BLaER1 (cell line): ENCODE measurements around the gene AGTRAP.

ENCODE experiments used
- H3K27ac ChIP-seq: shearing (Covaris generic); formaldehyde crosslinking; 2 replicates; pipeline ENCODE4 v1.8.1; 2022
- H3K27me3 ChIP-seq: shearing (Covaris generic); formaldehyde crosslinking; 2 replicates; pipeline ENCODE4 v1.8.1; 2022
- H3K36me3 ChIP-seq: shearing (Covaris generic); formaldehyde crosslinking; 2 replicates; pipeline ENCODE4 v1.8.1; 2022
- H3K4me1 ChIP-seq: shearing (Covaris generic); formaldehyde crosslinking; 2 replicates; pipeline ENCODE4 v1.8.1; 2022
- H3K4me2 ChIP-seq: shearing (Covaris generic); formaldehyde crosslinking; 2 replicates; pipeline ENCODE4 v1.8.1; 2022
- H3K4me3 ChIP-seq: shearing (Covaris generic); formaldehyde crosslinking; 2 replicates; pipeline ENCODE4 v1.8.1; 2022
- H3K9ac ChIP-seq: shearing (Covaris generic); formaldehyde crosslinking; 2 replicates; pipeline ENCODE4 v1.8.1; 2022
- H3K9me3 ChIP-seq: shearing (Covaris generic); formaldehyde crosslinking; 2 replicates; pipeline ENCODE4 v1.8.1; 2022
- H4K20me1 ChIP-seq: shearing (Covaris generic); formaldehyde crosslinking; 2 replicates; pipeline ENCODE4 v1.8.1; 2022
- Cebpa-rat ChIP-seq: shearing (Covaris generic); IDR thresholded peaks from 2 replicates; pipeline ENCODE4 v1.8.1; 2022

AGTRAP gene

DNA sequence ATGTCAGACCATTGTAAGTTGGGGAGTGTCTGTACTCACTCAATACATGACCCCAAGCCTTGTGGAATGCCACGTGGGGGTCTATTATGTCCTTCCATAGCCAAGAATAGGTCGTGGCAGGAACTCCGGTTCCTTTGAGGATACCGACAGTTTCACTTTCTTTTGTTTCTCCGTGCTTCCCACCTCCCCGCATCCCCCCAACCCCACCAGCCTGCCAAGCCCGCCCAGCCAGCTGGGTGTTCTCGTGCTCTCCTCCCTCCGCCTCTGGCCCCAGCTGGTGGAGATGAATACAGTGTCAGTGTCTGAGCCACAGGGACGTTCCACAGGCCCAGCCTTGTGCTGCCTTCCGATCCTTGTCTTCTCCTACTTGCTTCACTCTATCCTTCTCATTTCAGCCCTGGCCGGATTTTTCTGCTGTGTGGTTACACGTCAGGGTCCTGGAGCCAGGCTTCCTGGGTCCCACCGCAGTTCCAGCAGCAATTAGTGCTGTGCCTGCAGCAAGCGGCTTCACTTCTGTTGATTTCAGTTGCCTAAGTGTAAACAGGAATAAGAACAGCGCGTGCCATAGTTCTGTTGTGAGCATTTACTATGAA, 4.1 kb upstream of the AGTRAP start:
- Histone ChIP-seq H3K4me2 (peak overlapping the region; percentile 79), H3K27me3 (no peaks in the 10 kb centered on the region), H3K4me1 (peaks cover 64% of the 10 kb centered on the region), H4K20me1 (peaks cover 55% of the 10 kb centered on the region), H3K9me3 (no peaks in the 10 kb centered on the region), H3K36me3 (peaks cover 6% of the 10 kb centered on the region), H3K4me3 (no peak overlapping the region), H3K9ac (no peak overlapping the region), H3K27ac (no peak overlapping the region)
- no peak for TF ChIP-seq Cebpa-rat

DNA sequence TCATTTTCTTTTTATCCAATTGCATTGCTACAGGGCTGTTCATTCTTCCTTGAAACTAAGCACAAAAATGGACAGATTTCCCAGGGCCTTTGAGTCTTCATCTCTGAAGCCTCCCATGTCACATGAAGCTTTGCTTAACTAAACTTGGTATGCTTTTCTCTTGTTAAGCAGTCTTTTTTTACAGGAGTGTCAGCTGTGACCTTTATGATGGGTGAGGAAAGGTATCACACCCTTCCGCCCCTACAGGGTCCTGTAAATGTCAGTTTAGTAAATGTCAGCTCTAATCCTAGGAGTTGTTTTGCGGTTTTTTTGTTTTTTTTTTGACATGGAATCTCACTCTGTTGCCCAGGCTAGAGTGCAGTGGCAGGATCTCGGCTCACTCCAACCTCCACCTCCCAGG, 2.6 kb upstream of the AGTRAP start:
- H3K9ac ChIP-seq, result no peak overlapping the region
- no peak for TF ChIP-seq Cebpa-rat
- peaks cover 74% of the 10 kb centered on the region for H3K4me1 ChIP-seq

DNA sequence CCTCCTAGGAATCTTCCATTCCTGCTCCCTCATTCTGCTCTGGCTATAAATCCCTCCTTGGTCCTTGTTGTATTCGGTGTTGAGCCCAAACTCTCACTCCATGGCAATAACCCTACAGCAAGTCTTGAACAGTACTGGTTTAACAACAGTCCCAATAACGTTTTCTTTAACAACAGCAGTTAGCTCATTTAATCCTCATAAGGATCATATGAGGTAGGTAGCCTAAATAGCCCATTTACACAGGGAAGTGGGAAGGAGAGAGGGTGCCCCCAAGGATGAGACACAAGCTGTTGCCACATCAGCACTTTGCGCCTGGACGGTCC, 444 bp upstream of the AGTRAP start:
- H3K27me3 ChIP-seq, result peaks cover 4% of the 10 kb centered on the region; the same call in 1 of the 2 replicates
- no peak overlapping the region for H3K9ac ChIP-seq
- TF ChIP-seq Cebpa-rat, result no peak
- H3K4me3 ChIP-seq, result peak overlapping the region; percentile 95; the same call in 1 of the 2 replicates
- H4K20me1 ChIP-seq, result peaks cover 58% of the 10 kb centered on the region
- no peak overlapping the region for H3K27ac ChIP-seq
- peak overlapping the region; percentile 100 for H3K4me2 ChIP-seq
- no peaks in the 10 kb centered on the region for H3K36me3 ChIP-seq
- H3K4me1 ChIP-seq, result peaks cover 74% of the 10 kb centered on the region
- H3K9me3 ChIP-seq, result no peaks in the 10 kb centered on the region

More for the DNA sequence above, 2.6 kb upstream of the AGTRAP start:
- H4K20me1 ChIP-seq, result peaks cover 56% of the 10 kb centered on the region
- H3K27ac ChIP-seq, result no peak overlapping the region
- no peak overlapping the region for H3K4me3 ChIP-seq
- H3K27me3 ChIP-seq, result no peaks in the 10 kb centered on the region
- H3K4me2 ChIP-seq, result no peak overlapping the region
- H3K9me3 ChIP-seq, result no peaks in the 10 kb centered on the region
- H3K36me3 ChIP-seq, result no peaks in the 10 kb centered on the region

DNA sequence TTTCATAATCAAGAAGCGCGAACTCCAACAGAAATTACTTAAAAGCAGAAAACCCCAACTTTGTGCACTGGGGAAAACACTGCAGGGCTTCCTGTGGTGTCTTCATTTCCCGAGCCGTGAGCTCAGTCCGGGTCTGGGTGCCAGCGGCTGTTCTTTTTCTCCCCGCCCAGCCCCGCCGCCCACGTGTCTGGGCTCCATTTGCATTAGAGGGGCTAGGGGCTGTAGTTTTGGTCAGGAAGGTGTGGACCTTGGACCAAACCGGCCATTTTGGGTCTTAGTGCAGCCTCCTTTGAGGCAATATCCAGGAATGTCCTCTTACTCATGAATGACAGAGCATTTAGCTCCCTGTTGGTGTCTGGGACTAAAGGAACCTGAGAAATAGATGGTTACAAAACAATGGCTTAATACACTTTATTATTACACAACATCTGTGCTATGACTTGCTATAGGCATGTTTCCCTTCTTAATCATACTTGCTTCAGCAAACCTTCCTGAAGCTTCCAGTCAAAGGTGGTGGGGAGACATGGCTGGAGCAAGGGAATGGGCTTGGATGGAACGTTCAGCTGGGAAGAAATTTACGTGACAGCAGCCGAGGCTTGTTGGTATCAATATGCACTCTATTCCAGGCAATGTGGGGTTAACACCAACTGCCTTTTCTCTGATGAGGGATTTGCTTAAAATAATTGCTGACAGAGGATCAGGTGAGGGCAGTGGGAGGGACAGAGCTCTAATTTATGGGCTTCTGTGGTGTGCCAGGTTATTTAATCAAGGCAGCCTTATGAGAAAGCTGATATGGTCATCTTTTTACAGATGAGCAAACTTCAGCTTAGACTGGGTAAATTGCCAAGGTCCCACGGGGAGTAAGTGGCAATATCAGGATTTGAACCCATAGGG, 1.1 kb downstream of the AGTRAP start:
- peak overlapping the region; percentile 76 for H3K27ac ChIP-seq
- H4K20me1 ChIP-seq, result peaks cover 61% of the 10 kb centered on the region
- peaks cover 4% of the 10 kb centered on the region; the same call in 1 of the 2 replicates for H3K27me3 ChIP-seq
- no peaks in the 10 kb centered on the region for H3K36me3 ChIP-seq
- peak overlapping the region; percentile 77 for H3K9ac ChIP-seq
- H3K4me2 ChIP-seq, result peak overlapping the region; percentile 100
- peaks cover 74% of the 10 kb centered on the region for H3K4me1 ChIP-seq
- no peaks in the 10 kb centered on the region for H3K9me3 ChIP-seq
- H3K4me3 ChIP-seq, result peak overlapping the region; percentile 95
- TF ChIP-seq Cebpa-rat, result 0 out of 2 replicates have a peak, but pooled peaks have one; percentile 7

DNA sequence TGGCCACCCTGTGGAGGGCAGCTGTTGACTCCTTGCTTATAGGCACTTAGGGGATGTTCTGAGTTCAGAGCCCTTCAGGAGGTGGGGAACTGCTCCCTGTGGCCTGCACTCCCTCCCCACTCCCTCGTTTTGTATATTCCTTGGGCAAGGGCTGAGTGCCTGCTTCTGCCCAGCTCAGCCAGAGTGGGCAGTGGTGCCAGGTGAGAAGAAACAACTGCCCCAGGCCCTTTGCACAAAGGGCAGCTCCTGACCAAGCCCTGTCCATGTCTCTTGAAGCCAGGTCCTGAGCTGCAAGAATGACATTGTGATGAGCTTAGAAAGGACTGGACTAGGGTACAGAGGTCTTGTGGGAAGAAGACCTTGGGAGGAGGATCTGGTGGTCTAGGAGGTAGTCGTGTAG, 2.2 kb downstream of the AGTRAP start:
- no peak overlapping the region for H3K27ac ChIP-seq
- H3K9ac ChIP-seq, result no peak overlapping the region
- H3K4me1 ChIP-seq, result peaks cover 74% of the 10 kb centered on the region
- no peaks in the 10 kb centered on the region for H3K36me3 ChIP-seq
- H3K9me3 ChIP-seq, result no peaks in the 10 kb centered on the region
- H3K4me2 ChIP-seq, result peak overlapping the region; percentile 100
- peaks cover 62% of the 10 kb centered on the region for H4K20me1 ChIP-seq
- no peak overlapping the region for H3K4me3 ChIP-seq
- peaks cover 4% of the 10 kb centered on the region; the same call in 1 of the 2 replicates for H3K27me3 ChIP-seq
- no peak for TF ChIP-seq Cebpa-rat

DNA sequence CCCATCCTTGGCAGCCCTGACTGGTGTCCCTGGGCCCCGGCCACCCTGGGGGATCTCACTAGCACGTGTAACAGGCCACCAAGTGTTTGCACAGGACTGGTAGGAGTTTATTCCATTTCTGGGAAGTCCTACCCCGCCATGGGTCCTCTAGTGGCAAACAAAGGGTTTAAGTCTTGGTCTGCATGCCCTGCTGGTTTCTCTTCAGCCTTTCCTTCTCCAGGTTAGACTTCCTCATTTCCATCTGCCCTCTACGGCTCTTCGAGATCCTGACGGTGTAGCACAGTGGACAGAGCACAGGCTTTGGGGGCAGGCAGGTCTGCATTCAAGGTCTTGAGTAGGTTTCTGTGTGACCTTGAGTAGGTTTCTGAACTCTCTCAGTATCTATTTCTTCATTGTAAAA, 2.8 kb downstream of the AGTRAP start:
- peaks cover 4% of the 10 kb centered on the region; the same call in 1 of the 2 replicates for H3K27me3 ChIP-seq
- TF ChIP-seq Cebpa-rat, result no peak
- H3K4me3 ChIP-seq, result no peak overlapping the region
- peak overlapping the region; percentile 100 for H3K4me2 ChIP-seq
- H3K27ac ChIP-seq, result no peak overlapping the region
- peaks cover 74% of the 10 kb centered on the region for H3K4me1 ChIP-seq
- H3K9me3 ChIP-seq, result no peaks in the 10 kb centered on the region
- peaks cover 62% of the 10 kb centered on the region for H4K20me1 ChIP-seq
- H3K9ac ChIP-seq, result no peak overlapping the region
- no peaks in the 10 kb centered on the region for H3K36me3 ChIP-seq

DNA sequence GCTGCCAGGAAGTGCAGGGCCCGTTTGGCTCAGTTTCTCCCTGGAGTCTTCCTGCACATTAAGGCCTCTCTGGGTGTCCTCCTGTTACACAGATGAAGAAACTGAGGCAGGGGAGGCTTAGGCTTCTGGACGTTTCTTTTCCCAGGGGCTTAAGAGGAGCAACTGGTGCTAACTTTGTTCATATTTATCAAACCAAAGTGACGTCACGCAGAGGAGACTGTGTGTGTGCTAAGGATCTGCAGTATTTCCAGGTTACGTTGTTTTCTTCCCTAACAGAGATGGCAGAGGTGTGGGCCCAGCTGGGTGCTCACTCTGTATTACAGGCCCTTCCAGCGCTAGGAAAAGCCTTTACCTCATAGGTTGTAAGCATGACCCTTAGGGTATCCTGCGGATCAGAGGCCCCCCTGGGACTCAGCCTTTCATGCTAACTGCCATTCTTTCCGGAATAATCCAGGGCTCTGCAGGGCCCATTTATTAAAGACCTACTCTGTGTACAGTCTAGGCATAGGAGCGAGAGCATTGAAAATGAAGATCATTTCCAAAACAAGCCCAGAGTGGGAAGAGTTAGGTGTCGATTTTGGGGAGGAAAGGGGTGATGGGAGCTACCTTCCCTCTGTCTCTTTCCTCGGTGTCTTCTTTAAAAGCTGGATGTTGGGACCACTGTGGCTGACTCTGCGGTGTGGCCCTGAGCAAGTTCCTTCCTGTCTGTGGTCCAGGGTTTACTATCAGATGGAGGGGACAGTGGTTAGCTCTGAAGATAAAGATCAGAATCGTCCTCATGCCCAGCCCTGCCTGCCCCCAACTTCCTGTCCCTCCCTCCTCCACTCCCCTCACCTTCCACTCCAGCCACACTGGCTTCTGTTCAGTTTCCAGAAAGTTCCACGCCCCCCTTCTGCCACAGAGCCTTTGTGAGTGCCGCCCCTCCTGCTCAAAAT, 4.6 kb downstream of the AGTRAP start:
- H3K9me3 ChIP-seq, result no peaks in the 10 kb centered on the region
- H3K4me1 ChIP-seq, result peaks cover 73% of the 10 kb centered on the region
- H3K36me3 ChIP-seq, result no peaks in the 10 kb centered on the region
- H3K4me2 ChIP-seq, result peak overlapping the region; percentile 100
- TF ChIP-seq Cebpa-rat, result no peak
- H3K27me3 ChIP-seq, result peaks cover 4% of the 10 kb centered on the region; the same call in 1 of the 2 replicates
- H4K20me1 ChIP-seq, result peaks cover 58% of the 10 kb centered on the region
- H3K9ac ChIP-seq, result 0 out of 2 replicates have a peak overlapping the region, but pooled peaks have one; percentile 15
- H3K4me3 ChIP-seq, result peak overlapping the region; percentile 47
- peak overlapping the region; percentile 51; the same call in 1 of the 2 replicates for H3K27ac ChIP-seq

DNA sequence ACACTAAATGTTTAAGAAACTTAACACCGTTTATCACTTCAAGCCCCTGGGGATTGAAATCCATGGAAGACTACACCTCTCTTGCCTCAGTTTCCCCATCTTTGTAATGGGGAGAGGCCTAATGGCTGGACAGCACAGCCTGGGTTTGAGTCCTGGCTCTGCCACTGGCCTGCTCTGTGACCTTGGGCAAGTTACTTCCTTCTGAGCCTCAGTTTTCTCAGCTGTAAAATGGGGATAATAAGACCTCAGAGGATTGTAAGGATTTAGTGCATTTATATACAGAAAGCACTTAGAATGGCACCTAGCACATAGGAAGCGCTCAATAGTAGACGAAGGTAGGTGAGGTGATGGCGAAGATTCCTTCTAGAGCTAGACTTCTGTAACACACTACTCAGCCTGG, 5.5 kb downstream of the AGTRAP start:
- H3K27ac ChIP-seq, result peak overlapping the region; percentile 51; the same call in 1 of the 2 replicates
- peaks cover 77% of the 10 kb centered on the region for H3K4me1 ChIP-seq
- H3K4me3 ChIP-seq, result peak overlapping the region; percentile 47
- peak overlapping the region; percentile 100 for H3K4me2 ChIP-seq
- H3K9me3 ChIP-seq, result no peaks in the 10 kb centered on the region
- no peak for TF ChIP-seq Cebpa-rat
- H3K9ac ChIP-seq, result peak overlapping the region; percentile 43; the same call in 1 of the 2 replicates
- peaks cover 4% of the 10 kb centered on the region; the same call in 1 of the 2 replicates for H3K27me3 ChIP-seq
- H4K20me1 ChIP-seq, result peaks cover 59% of the 10 kb centered on the region
- H3K36me3 ChIP-seq, result peaks cover 9% of the 10 kb centered on the region; the same call in 1 of the 2 replicates

DNA sequence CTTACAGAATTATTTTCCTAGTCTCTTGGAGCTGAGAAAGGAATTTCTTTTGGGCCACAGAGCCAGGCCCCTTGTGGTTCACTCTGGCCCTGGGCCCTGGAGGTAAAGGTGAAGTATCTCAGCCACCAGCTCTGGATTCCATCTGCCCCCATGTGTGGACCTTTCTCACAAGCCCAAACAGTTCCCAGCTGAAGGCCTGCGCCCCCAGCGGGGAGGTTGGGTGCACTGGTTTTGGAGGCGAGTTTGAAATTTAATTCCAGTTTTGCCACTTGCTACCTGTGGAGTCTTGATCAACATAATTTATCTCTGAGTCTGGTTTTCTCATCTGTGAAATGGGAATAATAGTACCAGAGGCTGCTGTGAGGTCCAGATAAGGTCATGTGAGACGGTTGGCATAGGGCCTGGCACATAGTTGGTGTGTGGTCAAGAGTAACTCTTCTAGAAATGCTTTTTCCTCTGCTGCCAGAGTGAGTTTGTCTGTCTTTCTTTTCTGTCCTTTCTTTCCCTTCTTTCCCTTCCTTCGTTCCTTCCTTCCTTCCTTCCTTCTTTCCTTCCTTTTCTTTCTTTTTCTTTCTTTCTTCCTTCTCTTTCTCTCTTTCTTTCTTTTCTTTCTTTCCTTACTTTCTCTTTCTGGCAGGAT, 6.1 kb downstream of the AGTRAP start:
- peak overlapping the region; percentile 100 for H3K4me2 ChIP-seq
- H3K9me3 ChIP-seq, result no peaks in the 10 kb centered on the region
- 0 out of 2 replicates have a peak overlapping the region, but pooled peaks have one; percentile 43 for H3K9ac ChIP-seq
- H3K36me3 ChIP-seq, result peaks cover 10% of the 10 kb centered on the region; the same call in 1 of the 2 replicates
- H3K4me1 ChIP-seq, result peaks cover 77% of the 10 kb centered on the region
- peaks cover 4% of the 10 kb centered on the region; the same call in 1 of the 2 replicates for H3K27me3 ChIP-seq
- H3K4me3 ChIP-seq, result no peak overlapping the region
- H4K20me1 ChIP-seq, result peaks cover 59% of the 10 kb centered on the region
- TF ChIP-seq Cebpa-rat, result no peak
- H3K27ac ChIP-seq, result no peak overlapping the region
